HTR-8/SVneo (cell line): Measurements from ENCODE around the gene ALKBH7.
A peak's percentile ranks its signal among the peaks of the same experiment; 100 is the strongest.
"Not testable (repeated sequence)": the region's sequence is repeated elsewhere in the genome, so short reads cannot be mapped to it uniquely, and the experiment has no call there.

Source experiments
- DNase-seq: peaks from one replicate; pipeline ENCODE4 v3.0.0; 2011; ENCODE audit warnings: low spot score, mixed read lengths; ENCODE audit not compliant: insufficient read length
- FAIRE-seq: peaks from 2 replicates; lab custom pipeline; 2011; peaks lifted over from hg19 to GRCh38; lab: Jason Lieb, UNC

The ALKBH7 gene

DNA sequence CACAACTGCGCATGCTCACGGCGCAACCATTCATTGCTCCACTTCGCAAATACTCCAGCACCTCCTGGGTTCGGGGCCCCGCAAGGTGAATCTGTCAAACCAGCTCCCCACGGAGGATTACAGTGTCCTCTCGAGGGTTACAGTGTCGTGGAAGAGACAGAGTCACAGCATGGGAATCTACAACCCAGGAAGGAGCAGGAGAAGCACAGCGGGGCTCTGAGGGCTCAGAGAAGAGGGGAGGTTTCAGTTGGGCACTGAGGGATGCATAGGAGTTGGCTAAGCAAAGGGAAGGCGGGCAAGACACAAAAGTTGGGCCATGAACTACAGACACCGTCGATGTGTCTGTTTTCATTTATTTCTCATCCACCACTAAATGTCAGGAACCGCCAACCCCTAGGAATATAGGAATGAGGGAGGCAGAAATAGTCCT, 21.4 kb downstream of the ALKBH7 start:
- no peak for DNase-seq
- FAIRE-seq = no peak

- DNase-seq = no peak
- FAIRE-seq = no peak
Observed at GRCh38 chr19:6394831-6395230, 22.2 kb downstream of the ALKBH7 start.

DNA sequence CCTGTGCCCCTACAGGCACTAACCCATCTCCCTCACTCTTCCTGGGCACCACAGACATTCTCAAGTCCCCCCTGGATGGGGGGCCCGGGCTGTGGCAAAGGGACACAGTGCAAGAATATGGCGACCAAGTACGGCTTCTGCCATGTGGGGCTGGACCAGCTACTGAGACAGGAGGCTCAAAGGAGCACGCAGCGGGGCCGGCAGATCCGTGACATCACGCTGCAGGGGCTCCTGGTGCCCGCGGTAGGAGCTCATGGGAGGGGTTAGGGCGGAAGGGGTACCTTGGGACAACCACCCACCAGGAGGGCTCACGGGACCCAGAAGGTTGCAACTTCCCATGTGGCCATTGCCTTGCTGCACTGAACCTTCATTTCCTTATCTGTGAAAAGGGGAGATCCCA, 23.7 kb downstream of the ALKBH7 start:
- DNase-seq (no peak), FAIRE-seq (no peak)

GRCh38 chr19:6400062-6400944, 27.7 kb downstream of the ALKBH7 start:
- not testable (repeated sequence) for DNase-seq, FAIRE-seq

DNA sequence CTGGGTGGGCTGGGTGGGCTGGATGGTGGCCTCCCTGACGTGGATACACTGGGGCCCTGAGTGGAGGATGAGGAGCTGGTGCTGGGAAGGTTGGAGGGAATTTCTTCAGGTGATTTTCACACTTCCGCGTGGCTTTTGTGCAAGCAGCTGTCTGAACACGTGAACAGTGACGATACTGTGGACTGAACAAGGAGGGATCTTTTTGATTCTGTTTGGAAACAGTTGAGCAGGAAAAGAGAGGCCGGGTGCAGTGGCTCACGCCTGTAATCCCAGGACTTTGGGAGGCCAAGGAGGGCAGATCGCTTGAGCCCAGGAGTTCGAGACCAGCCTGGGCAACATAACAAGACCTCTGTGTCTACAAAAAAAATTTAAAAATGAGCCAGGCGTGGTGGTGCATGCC, 29.5 kb downstream of the ALKBH7 start:
- FAIRE-seq (no peak), DNase-seq (no peak)

DNA sequence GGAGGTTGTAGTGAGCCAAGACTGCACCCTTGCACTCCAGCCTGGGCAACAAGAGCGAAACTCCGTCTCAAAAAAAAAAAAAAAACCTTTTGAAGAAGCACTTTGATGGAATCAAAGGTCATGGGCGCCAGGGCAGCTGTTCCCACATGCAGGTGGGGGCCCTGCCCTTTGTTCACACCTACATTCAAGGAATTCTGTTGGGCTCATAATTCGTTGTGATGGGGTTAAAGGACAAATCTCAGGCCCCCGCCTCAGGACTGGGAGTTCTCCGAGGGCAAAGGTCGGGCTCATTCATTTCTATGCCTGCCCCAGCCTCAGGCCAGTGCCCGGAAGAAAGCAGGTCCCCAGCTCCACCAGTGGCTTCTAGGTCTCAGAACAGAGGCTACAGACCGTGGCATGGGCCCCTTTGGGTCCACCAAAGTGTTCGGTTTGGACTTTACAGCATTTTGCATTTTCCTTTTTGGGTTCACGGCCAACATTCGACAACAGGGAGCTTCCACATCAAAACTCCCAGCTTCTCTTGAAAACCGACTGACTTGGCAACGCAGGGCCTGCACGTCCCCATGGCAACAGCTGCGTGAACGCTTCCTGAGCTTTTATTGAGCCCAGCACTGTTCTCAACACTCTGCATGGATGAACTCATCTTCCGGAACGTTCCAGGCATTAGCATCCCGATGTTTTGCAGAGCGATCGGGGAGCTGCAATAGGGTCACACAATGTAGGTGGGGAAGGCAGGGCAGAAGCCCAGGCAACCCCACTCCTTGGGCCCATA, 30.4 kb downstream of the ALKBH7 start:
- FAIRE-seq = no peak
- DNase-seq = no peak

DNA sequence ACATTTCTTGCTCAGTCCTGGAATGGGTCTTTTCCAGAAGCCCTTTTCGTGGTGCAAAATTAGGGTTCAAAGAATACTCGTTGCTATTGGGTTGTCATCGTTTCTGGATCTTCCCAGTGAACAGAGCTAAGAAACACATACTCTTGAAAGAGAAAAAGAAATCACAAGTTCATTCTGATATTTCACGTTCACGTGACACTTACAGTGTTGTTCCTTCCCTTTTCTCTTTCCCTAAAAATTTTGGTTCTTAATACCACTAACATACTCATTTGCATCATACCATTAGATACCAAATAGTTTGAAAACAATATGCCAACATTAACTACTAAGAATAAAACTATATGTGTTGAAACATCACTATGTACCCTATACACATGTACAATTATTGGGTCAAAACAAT, 33.8 kb downstream of the ALKBH7 start:
- FAIRE-seq = no peak

GRCh38 chr19:6409346-6409745, 36.8 kb downstream of the ALKBH7 start:
- FAIRE-seq (no peak), DNase-seq (no peak)

More for the DNA sequence above, 33.8 kb downstream of the ALKBH7 start:
- no peak for DNase-seq

DNA sequence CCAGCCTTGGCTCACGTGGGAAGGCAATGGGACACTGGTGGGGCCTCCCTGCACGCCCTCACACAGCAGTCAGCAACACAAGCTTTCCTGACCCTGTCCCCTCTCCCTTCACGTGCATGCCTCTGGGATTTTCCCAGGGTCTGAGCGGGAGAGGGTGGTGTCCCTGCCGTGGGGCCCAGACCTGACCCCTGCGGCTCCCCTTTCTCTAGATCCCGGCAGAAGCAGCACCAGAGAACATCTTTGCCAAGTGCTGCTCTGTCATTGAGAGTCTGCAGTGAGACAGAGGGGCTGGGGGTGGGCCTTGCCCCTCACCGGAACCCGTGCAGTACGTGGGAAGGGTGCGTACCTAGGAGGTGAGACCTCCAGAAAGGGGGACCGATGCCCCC, 39.5 kb downstream of the ALKBH7 start:
- FAIRE-seq (no peak), DNase-seq (no peak)

- FAIRE-seq = no peak
- no peak for DNase-seq
Observed at GRCh38 chr19:6412447-6413091, 40.0 kb downstream of the ALKBH7 start.

DNA sequence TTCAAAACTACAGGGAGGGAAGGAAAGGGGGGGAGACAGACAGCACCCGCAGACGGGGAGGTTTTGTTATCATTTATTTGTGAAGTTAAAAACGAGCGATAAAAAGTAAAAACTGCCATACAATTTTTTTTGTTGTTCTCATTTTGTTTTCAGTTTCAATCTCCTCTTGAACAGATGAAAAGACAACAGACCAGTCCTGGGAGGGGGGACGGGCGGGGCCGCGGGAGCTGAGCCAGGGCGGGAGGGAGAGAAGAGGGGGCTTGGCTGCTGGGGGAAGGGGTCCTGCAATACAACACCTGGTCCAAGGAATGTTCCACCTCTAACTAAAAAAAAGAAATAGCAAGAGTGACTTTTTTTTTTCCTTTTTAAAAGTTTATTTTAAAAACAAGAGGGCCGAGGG, 40.7 kb downstream of the ALKBH7 start:
- no peak for DNase-seq
- FAIRE-seq = no peak

DNA sequence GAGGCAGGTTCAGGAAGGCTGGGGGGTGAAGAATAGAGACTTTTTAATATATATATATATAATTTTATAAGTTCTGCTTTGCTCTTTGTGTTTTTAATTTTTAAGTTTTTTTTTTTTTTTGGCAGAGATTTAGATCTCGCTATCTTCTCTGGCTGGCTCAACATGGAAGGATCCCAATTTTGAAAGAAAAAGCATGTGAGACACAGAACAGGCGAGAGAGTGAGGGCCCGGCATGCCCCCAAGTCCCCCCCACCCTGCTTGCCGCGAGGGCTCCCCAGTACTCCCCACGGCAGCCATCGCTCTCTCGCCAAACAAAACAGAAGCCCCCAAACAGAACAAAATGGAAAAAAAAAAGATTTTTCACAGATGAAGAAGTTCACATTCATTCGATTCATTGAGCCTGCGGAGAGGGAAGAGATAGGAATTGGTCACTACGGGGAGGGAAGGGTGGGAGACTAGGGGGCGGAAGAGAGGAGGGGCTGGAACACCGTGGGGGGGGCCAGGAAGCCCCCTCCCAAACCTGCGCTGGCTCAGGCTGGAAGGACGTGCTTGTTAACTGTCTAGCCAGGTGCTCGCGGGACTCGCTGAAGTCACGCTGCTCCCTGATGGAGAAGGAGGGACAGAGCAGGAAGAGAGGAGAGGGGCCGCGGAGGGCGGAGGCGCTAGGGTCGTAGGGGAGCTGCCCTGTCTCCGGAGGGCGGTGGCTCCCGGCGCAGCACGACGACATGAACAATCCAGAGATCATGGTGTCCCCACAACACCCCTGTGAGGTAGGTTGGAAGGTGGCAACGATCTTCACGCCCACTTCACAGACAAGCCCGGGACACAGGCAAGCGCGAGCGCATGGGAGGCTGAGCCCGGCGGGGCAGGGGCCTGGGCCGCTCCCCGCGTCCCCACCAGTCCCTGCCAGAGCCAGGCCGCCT, 41.4 kb downstream of the ALKBH7 start:
- FAIRE-seq (no peak), DNase-seq (no peak)

GRCh38 chr19:6414793-6415590, 42.4 kb downstream of the ALKBH7 start:
- FAIRE-seq = no peak
- no peak for DNase-seq

DNA sequence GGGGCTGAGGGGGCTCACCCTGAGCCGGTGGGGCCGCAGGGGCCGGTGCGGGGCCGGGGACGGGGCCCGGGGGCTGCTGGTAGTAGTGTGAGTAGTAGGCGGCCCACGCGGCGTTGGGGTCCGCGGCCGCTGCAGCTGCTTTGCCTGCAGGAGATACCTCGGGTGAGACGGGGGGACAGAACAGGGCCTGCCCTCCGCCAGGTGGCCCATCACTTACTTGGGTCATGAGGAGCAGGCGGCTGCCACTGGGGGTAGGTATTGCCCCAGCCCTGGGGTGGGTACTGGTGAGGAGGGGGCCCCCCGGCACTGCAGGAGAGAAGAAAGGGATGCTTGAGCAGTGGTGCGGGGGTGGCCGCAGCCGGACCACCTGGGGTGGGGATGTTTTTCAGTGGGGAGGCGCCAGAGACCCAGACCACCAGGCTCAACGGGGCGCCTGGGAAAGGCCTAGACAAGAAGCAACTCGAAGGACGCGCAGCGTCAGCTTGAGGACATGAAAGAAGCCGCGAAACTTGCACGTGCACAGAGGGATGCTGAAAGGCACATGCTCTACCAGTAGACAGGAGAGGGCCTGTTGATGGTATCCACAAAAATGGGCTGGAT, 43.1 kb downstream of the ALKBH7 start:
- DNase-seq (no peak), FAIRE-seq (no peak)

DNA sequence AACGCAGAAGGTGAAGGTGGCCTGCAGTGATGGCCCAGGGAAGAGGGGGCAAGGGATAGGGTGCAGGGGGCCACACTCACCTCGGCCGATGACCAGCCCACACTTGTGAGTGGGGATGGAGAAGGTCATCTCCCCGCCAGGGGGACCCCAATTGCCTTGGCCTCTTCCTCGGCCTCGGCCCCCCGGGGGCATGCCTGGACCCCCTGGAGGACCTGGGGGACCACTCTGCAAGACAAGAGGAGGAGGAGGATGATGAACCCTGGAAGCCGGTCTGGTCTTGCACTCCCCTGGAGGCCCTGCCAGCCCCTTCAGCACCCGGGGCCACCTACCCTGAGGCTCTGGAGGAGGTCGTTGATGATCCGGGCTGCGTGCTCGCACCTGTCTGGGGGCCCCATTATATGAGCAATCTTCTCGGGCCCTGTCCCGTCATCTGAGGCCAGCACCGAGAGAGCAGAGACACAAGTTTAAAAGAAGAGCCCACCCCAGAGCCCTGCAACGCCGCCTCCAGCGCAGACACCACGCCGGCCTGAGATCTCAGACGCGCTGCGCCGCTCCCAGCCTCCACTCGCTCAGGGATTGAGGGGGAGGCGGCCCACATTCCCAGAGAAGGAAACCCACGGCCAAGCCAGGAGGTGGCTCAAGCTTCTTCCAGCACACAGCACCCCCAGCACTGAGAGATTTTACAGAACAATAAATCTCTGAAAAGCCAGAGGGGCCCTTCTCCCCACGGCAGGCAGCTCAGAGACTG, 44.2 kb downstream of the ALKBH7 start:
- DNase-seq = no peak
- no peak for FAIRE-seq

- DNase-seq (no peak), FAIRE-seq (peak; percentile 28)
Observed at GRCh38 chr19:6417713-6418561, 45.3 kb downstream of the ALKBH7 start.

GRCh38 chr19:6418562-6418932, 46.0 kb downstream of the ALKBH7 start:
- DNase-seq (no peak), FAIRE-seq (no peak)
